Measurements from ENCODE around the gene VSIG8.

VSIG8 gene

DNA sequence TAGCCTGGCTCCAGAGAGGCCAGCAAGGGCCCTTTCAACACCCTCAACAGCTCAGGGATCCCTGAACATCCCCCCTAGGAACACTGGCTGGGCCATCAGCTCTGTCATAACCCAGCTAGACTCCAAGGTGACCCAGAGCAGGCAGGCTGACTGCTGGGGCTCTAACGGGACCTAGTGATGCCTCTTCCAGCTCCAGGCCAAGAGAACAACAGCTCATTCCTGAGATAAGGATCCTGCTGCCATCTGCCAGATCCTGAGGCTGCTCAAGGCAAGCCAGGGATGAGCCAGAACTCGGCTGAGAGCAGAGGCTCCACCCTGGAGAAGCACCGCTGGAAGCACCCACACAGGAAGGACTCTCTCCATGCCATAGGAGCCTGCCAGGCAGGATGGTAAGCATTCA is 2.0 kb downstream of the VSIG8 start:
- TF ChIP-seq, protein P1, sequence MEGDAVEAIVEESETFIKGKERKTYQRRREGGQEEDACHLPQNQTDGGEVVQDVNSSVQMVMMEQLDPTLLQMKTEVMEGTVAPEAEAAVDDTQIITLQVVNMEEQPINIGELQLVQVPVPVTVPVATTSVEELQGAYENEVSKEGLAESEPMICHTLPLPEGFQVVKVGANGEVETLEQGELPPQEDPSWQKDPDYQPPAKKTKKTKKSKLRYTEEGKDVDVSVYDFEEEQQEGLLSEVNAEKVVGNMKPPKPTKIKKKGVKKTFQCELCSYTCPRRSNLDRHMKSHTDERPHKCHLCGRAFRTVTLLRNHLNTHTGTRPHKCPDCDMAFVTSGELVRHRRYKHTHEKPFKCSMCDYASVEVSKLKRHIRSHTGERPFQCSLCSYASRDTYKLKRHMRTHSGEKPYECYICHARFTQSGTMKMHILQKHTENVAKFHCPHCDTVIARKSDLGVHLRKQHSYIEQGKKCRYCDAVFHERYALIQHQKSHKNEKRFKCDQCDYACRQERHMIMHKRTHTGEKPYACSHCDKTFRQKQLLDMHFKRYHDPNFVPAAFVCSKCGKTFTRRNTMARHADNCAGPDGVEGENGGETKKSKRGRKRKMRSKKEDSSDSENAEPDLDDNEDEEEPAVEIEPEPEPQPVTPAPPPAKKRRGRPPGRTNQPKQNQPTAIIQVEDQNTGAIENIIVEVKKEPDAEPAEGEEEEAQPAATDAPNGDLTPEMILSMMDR (IDR thresholded peaks at IDR 0.05; ENCODE audit: insufficient read depth, low read depth, low read length, missing control alignments): no peak
- H3K4me3 ChIP-seq (ENCODE audit: low read length): no peak overlapping the region
- DNase-seq (ENCODE audit: low read depth): no peak

DNA sequence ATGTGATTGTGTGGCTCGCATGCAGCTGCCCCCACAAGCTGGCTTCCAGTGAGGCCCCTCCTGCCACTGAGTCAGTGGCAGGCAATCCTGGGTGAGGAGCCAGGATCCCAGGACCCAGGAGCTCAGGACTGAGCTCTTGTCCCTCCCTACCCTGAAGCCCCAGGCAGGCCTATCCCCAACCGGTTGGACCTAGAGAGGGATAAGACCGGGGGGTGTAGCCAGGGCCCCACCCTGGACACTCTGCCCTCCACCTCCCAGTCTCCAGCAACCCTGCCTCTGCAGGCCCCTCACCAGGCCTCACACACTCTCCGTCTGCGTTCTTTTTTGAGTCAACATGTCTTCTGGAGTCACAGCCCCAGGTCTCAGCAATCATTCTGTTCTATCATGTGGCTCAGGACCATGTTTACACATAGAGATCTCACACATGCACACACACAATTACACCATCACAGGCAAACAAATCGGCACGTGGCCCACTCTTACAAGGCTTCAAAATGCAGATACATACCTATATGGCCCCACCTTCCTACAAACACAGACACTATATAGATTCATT is 2.6 kb downstream of the VSIG8 start:
- H3K4me3 ChIP-seq (ENCODE audit: low read length): no peak overlapping the region
- TF ChIP-seq, protein P1 (IDR thresholded peaks at IDR 0.05; ENCODE audit: insufficient read depth, low read depth, low read length, missing control alignments): no peak
- no peak for DNase-seq (ENCODE audit: low read depth)

DNA sequence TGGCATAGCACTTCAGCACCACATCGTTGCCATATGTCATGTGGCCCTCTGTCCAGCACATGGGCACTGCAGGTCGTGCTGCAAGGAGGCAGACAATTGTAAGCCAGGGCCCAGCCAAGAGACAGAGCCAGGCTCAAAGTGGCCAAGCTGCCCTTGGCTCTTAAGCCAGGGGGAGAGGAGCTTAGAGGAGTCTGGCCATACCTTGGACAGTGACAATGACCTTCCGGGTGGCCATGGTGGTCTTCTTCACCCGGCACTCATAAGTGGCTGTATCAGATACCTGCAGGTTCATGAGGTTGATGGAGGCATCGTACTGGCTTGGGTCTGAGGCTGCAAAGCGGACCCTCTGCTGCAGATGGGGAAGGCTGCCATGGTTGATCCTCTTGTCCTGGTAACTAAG is 4.6 kb downstream of the VSIG8 start:
- no peak overlapping the region for H3K4me3 ChIP-seq (ENCODE audit: low read length)
- no peak for DNase-seq (ENCODE audit: low read depth)
- TF ChIP-seq, protein P1 (IDR thresholded peaks at IDR 0.05; ENCODE audit: insufficient read depth, low read depth, low read length, missing control alignments): no peak

DNA sequence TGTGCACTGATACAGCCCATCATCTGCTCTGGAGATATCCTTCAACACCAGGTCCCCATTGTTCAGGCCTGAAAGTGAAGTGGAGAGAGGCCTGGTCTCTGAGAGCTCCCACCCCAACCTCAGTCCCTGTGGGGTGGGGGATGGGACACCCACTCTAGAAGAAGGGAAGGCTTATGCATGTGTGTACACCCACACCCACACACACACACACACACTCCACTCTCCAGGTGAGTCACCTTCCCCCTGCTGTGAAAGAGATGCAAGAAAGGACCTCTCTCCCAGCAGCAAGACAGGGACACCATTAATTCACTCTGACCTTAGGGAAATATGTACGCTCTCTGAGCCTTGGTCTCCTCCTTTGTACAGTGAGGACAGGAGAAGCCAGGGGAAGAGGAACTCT is 5.9 kb downstream of the VSIG8 start:
- TF ChIP-seq, protein P1 (IDR thresholded peaks at IDR 0.05; ENCODE audit: insufficient read depth, low read depth, low read length, missing control alignments): no peak
- no peak overlapping the region for H3K4me3 ChIP-seq (ENCODE audit: low read length)
- DNase-seq (ENCODE audit: low read depth): peak; percentile 43

DNA sequence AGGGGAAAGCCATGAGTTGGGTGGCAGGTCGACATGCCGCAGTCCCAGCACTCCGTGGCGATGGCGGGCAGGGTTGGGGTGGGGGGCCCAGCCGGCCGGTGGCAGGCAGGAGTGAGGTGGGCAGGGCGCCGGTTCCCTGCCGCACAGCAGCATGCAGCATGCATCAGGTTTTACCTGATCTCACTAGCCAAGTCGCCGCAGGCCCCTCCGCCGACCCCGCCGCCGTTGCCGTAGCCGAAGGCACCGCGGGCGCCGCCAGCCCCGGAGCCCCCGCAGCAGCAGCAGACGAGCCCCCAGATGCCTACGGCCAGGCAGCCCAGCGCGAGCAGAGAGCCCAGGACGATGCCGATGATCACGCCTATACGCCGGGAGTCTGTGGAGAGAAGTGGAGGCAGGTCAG is 6.7 kb downstream of the VSIG8 start:
- no peak overlapping the region for H3K4me3 ChIP-seq (ENCODE audit: low read length)

DNA sequence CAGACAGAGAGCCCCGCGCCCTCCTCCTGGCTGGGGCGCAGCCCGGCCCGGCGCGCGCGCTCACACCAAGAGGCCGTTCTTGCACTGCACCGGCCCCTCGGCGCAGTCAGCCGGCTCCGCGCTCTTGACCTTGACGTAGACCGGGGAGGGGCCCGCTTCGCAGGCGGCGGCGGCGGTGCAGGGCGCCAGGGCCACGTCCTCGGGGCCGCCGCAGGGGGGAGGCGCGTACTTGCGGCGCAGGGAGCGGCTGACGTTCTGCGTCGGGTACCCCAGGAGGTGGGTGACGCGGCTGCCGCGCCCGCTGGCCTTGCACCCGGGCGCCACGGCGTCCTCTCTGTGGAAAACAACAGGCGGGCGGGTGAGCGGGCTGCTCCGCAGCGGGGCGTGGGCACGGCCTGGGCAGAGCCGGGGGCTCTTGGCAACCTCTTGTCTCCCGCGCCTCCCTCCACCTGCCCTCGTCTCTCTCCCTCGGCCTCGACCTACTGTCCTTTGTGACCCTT is 7.7 kb downstream of the VSIG8 start:
- TF ChIP-seq, protein P1 (IDR thresholded peaks at IDR 0.05; ENCODE audit: insufficient read depth, low read depth, low read length, missing control alignments): no peak
- peak overlapping the region; percentile 50 for H3K4me3 ChIP-seq (ENCODE audit: low read length)
- DNase-seq (ENCODE audit: low read depth): peak; percentile 76

More for the DNA sequence above, 6.7 kb downstream of the VSIG8 start:
- DNase-seq (ENCODE audit: low read depth): no peak
- TF ChIP-seq, protein P1 (IDR thresholded peaks at IDR 0.05; ENCODE audit: insufficient read depth, low read depth, low read length, missing control alignments): no peak

DNA sequence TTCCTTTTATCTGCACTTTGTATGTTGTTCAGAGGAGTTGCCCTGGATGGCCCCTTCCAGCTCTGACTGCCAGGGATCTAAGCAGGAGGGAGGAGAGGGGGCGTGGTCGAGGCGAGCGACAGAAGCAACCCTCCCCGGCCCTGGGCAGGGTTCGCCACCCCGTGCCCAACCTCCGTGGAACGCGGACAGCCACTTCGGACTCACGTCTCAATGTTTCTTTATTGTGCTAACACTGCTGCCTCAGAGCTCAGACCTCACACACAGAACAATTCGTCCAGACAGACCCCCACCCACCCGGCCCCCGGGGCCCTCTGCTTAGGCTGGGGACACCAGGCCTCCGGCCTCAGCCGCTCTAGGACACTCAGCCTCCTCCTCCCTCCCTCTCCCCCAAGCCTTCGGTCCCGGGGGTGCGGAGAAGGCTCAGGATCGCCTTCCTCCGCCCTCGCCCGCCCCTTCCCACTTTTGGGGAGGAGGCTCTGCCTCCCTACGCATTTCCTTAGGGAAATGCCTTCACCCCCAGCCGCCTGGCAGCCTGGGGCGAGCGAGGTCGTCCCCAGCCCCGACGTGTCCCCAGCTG is 8.3 kb downstream of the VSIG8 start:
- TF ChIP-seq, protein P1 (IDR thresholded peaks at IDR 0.05; ENCODE audit: insufficient read depth, low read depth, low read length, missing control alignments): no peak
- peak overlapping the region; percentile 50 for H3K4me3 ChIP-seq (ENCODE audit: low read length)
- DNase-seq (ENCODE audit: low read depth): peak; percentile 33
